Choroid plexus epithelial cell (primary cell): Measurements from ENCODE around the gene COX10.

ENCODE experiments used
- DNase-seq: peaks from one replicate; pipeline ENCODE4 v3.0.0-alpha.2; 2010; ENCODE audit warnings: low read depth
- H3K4me3 ChIP-seq: 2 replicates; pipeline ENCODE4 v1.5.1; 2011; ENCODE audit warnings: low read depth, mild to moderate bottlenecking, control low read depth, low read length, moderate library complexity
- CTCF ChIP-seq: conservative IDR thresholded peaks from 2 replicates; pipeline ENCODE4 v1.5.1; 2011; ENCODE audit warnings: low read depth, mild to moderate bottlenecking, control low read depth, inconsistent platforms, low read length, moderate library complexity

The COX10 gene

GRCh38 chr17:14089179-14089578, 19.9 kb downstream of the COX10 start:
- TF ChIP-seq CTCF = no peak
- H3K4me3 ChIP-seq = no peak overlapping the region
- no peak for DNase-seq

GRCh38 chr17:14091367-14091766, 22.1 kb downstream of the COX10 start:
- no peak overlapping the region for H3K4me3 ChIP-seq
- DNase-seq = peak; percentile 12
- TF ChIP-seq CTCF = no peak

GRCh38 chr17:14092808-14093207, 23.5 kb downstream of the COX10 start:
- no peak for DNase-seq
- H3K4me3 ChIP-seq = no peak overlapping the region
- no peak for TF ChIP-seq CTCF

- no peak for TF ChIP-seq CTCF
- no peak overlapping the region for H3K4me3 ChIP-seq
- no peak for DNase-seq
Measured at GRCh38 chr17:14094676-14095601, 25.6 kb downstream of the COX10 start.

- H3K4me3 ChIP-seq = no peak overlapping the region
- DNase-seq = no peak
Measured at GRCh38 chr17:14095631-14096030, 26.3 kb downstream of the COX10 start.

GRCh38 chr17:14098246-14098645, 28.9 kb downstream of the COX10 start:
- peak; percentile 5 for DNase-seq
- no peak overlapping the region for H3K4me3 ChIP-seq
- no peak for TF ChIP-seq CTCF

More at GRCh38 chr17:14095631-14096030, 26.3 kb downstream of the COX10 start:
- TF ChIP-seq CTCF = no peak

- no peak overlapping the region for H3K4me3 ChIP-seq
- no peak for DNase-seq
Measured at GRCh38 chr17:14101976-14102375, 32.7 kb downstream of the COX10 start.

More at GRCh38 chr17:14101976-14102375, 32.7 kb downstream of the COX10 start:
- no peak for TF ChIP-seq CTCF
